HT-29 (cell line): ENCODE data around the gene IDH3A. TPM values are rescaled to one million over a fixed set of nuclear protein-coding genes. Genes with fewer than 3 reads are reported as not detected.
"Not testable (repeated sequence)": the region's sequence is repeated elsewhere in the genome, so short reads cannot be mapped to it uniquely, and the experiment has no call there.

Experiments
- DNase-seq: peaks from one replicate; pipeline ENCODE4 v3.0.0-alpha.2; 2015; ENCODE audit warnings: low spot score
- total RNA-seq: library from RNA; depleted of rRNA; stranded (reverse); fragments of >200 nt; shearing (Covaris generic); gene quantifications from 2 replicates; pipeline ENCODE4 v1.2.3, GENCODE V29; 2014

The IDH3A gene
- total RNA-seq, 1 experiment from 2014 or later: 35.8 TPM

- no peak for DNase-seq
Observed at GRCh38 chr15:78129077-78129750, 19.9 kb upstream of the IDH3A start.

- DNase-seq: no peak
Observed at GRCh38 chr15:78129751-78130287, 19.3 kb upstream of the IDH3A start.

GRCh38 chr15:78130466-78131294 is 18.5 kb upstream of the IDH3A start:
- DNase-seq: no peak

- peak; percentile 54 for DNase-seq
Observed at GRCh38 chr15:78131295-78132061, 17.7 kb upstream of the IDH3A start, which contains the start of gene CIB2. TSS of gene CIB2 (minus strand) at chr15:78131445. CDS start at chr15:78131215, 230 bp downstream.

GRCh38 chr15:78133801-78134200 is 15.4 kb upstream of the IDH3A start:
- peak; percentile 60 for DNase-seq

- DNase-seq: no peak
Observed at GRCh38 chr15:78139578-78139977, 9.6 kb upstream of the IDH3A start.

GRCh38 chr15:78140292-78140691 is 8.9 kb upstream of the IDH3A start:
- no peak for DNase-seq

- DNase-seq: no peak
Observed at GRCh38 chr15:78142332-78142731, 6.8 kb upstream of the IDH3A start.

- no peak for DNase-seq
Observed at GRCh38 chr15:78146425-78147154, 2.6 kb upstream of the IDH3A start.

- no peak for DNase-seq
Observed at GRCh38 chr15:78147566-78147965, 1.6 kb upstream of the IDH3A start.

GRCh38 chr15:78148392-78149067 is 632 bp upstream of the IDH3A start:
- DNase-seq: no peak

GRCh38 chr15:78149805-78150751 is 916 bp downstream of the IDH3A start:
- DNase-seq: peak; percentile 75

- DNase-seq: not testable (repeated sequence)
Observed at GRCh38 chr15:78151075-78151474, 1.9 kb downstream of the IDH3A start.

- no peak for DNase-seq
Observed at GRCh38 chr15:78154955-78155354, 5.8 kb downstream of the IDH3A start.

GRCh38 chr15:78155355-78155939 is 6.3 kb downstream of the IDH3A start:
- no peak for DNase-seq

GRCh38 chr15:78156653-78157052 is 7.5 kb downstream of the IDH3A start:
- no peak for DNase-seq

- DNase-seq: no peak
Observed at GRCh38 chr15:78157203-78157602, 8.0 kb downstream of the IDH3A start.

GRCh38 chr15:78159395-78159794 is 10.2 kb downstream of the IDH3A start:
- no peak for DNase-seq

GRCh38 chr15:78162038-78162437 is 12.9 kb downstream of the IDH3A start:
- no peak for DNase-seq
